NB4 (cell line): ENCODE measurements around the gene BFSP2.
A peak's percentile ranks its signal among the peaks of the same experiment; 100 is the strongest.

ENCODE experiments used
- DNase-seq: peaks from one replicate; pipeline ENCODE4 v3.0.0; 2010; ENCODE audit warnings: low read depth
- H3K4me3 ChIP-seq: one replicate; pipeline ENCODE4 v1.5.1; 2011; ENCODE audit warnings: mild to moderate bottlenecking, low read depth, low read length, moderate library complexity
- MAX ChIP-seq: IDR thresholded peaks from 2 replicates; pipeline ENCODE4 v1.6.1; 2011; ENCODE audit warnings: low read depth, low read length
- MYC ChIP-seq: IDR thresholded peaks from 2 replicates; pipeline ENCODE4 v1.6.1; 2011; ENCODE audit warnings: low read depth, low read length
- POLR2A ChIP-seq: IDR thresholded peaks from 2 replicates; pipeline ENCODE4 v1.6.1; 2011; ENCODE audit warnings: mild to moderate bottlenecking; ENCODE audit not compliant: insufficient read length; ENCODE audit errors: extremely low read depth
- TF ChIP-seq, protein P1 (sequence below): IDR thresholded peaks from one replicate; pipeline ENCODE4 v1.5.1; 2012; ENCODE audit warnings: low read depth, low read length

The BFSP2 gene

GRCh38 chr3:133413161-133414020 is 13.5 kb downstream of the BFSP2 start:
- H3K4me3 ChIP-seq: no peak overlapping the region
- peak; percentile 44 for DNase-seq
- no peak for TF ChIP-seq MYC
- no peak for TF ChIP-seq MAX
- TF ChIP-seq POLR2A: no peak
- TF ChIP-seq, protein P1, sequence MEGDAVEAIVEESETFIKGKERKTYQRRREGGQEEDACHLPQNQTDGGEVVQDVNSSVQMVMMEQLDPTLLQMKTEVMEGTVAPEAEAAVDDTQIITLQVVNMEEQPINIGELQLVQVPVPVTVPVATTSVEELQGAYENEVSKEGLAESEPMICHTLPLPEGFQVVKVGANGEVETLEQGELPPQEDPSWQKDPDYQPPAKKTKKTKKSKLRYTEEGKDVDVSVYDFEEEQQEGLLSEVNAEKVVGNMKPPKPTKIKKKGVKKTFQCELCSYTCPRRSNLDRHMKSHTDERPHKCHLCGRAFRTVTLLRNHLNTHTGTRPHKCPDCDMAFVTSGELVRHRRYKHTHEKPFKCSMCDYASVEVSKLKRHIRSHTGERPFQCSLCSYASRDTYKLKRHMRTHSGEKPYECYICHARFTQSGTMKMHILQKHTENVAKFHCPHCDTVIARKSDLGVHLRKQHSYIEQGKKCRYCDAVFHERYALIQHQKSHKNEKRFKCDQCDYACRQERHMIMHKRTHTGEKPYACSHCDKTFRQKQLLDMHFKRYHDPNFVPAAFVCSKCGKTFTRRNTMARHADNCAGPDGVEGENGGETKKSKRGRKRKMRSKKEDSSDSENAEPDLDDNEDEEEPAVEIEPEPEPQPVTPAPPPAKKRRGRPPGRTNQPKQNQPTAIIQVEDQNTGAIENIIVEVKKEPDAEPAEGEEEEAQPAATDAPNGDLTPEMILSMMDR: no peak

DNA sequence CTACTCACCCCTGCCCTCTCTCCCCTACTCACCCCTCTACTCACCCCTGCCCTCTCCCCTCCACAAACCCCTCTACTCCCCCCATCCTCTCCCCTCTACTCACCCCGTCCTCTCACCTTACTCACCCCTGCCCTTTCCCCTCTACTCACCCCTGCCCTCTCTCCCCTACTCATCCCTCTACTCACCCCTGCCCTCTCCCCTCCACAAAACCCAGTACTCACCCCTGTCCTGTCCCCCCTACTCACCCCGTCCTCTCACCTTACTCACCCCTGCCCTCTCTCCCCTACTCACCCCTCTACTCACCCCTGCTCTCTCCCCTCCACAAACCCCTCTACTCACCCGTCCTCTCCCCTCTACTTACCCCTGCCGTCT is 14.2 kb downstream of the BFSP2 start:
- DNase-seq: no peak
- H3K4me3 ChIP-seq: no peak overlapping the region
- TF ChIP-seq, protein P1: no peak
- TF ChIP-seq MAX (no peak), POLR2A (no peak), MYC (no peak)

DNA sequence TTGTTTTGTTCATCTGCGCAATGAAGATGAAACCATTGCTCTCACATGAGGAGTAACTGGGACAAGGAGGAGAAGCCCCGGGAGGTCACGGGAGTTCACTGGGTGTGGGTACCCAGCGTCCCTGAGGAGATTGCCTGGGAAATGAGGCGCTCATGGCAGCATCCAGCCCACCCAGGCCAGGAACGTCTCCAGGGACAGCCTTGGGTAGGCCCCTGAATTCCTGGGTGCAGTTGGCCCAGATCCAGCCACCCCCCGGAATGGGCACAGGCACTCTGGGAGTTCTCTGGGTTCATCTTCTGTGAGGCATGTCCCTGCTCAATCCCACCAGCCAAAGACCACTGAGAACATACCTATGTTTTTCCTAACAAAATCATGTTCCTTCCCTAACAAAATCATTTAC is 18.5 kb downstream of the BFSP2 start:
- TF ChIP-seq MYC: no peak
- TF ChIP-seq POLR2A: no peak
- TF ChIP-seq, protein P1: no peak
- TF ChIP-seq MAX: no peak
- H3K4me3 ChIP-seq: no peak overlapping the region
- no peak for DNase-seq

GRCh38 chr3:133419151-133419909 is 19.5 kb downstream of the BFSP2 start:
- TF ChIP-seq, protein P1: no peak
- no peak for TF ChIP-seq MAX
- no peak for TF ChIP-seq MYC
- TF ChIP-seq POLR2A: no peak
- no peak for DNase-seq
- H3K4me3 ChIP-seq: no peak overlapping the region

GRCh38 chr3:133424937-133425869 is 25.3 kb downstream of the BFSP2 start:
- TF ChIP-seq POLR2A (no peak), MYC (no peak), MAX (no peak)
- TF ChIP-seq, protein P1: no peak
- no peak for DNase-seq

More at GRCh38 chr3:133424937-133425869, 25.3 kb downstream of the BFSP2 start:
- no peak overlapping the region for H3K4me3 ChIP-seq
